Stimulated activated CD4-positive, alpha-beta T cell treated with anti-CD3 and anti-CD28 coated beads, Interleukin-1b, Interleukin-23, amount 100 ng/mL, for 1 hour (primary cell): ENCODE results near the gene THUMPD2.
"Not testable (repeated sequence)": the region's sequence is repeated elsewhere in the genome, so short reads cannot be mapped to it uniquely, and the experiment has no call there.

Source experiments
- DNase-seq, 2 donors: peaks; one replicate each; pipeline ENCODE4 v3.0.0-alpha.2; 2020; ENCODE audit warnings: low read depth in 2 of 2

Gene THUMPD2

GRCh38 chr2:39755466-39755865 is 23.6 kb downstream of the THUMPD2 start:
- DNase-seq: no peak

- DNase-seq: no peak
Observed at GRCh38 chr2:39743269-39743776, 35.7 kb downstream of the THUMPD2 start.

- DNase-seq: no peak
Observed at GRCh38 chr2:39741871-39742270, 37.2 kb downstream of the THUMPD2 start.

- no peak for DNase-seq
Observed at GRCh38 chr2:39739386-39739785, 39.7 kb downstream of the THUMPD2 start.

GRCh38 chr2:39738936-39739335 is 40.1 kb downstream of the THUMPD2 start:
- DNase-seq: no peak

- no peak for DNase-seq
Observed at GRCh38 chr2:39737661-39738060, 41.4 kb downstream of the THUMPD2 start.

- DNase-seq: no peak
Observed at GRCh38 chr2:39736640-39737039, 42.4 kb downstream of the THUMPD2 start.

- DNase-seq: no peak
Observed at GRCh38 chr2:39735648-39736047, 43.4 kb downstream of the THUMPD2 start.

GRCh38 chr2:39734445-39734844 is 44.6 kb downstream of the THUMPD2 start:
- no peak for DNase-seq

- DNase-seq: no peak
Observed at GRCh38 chr2:39733070-39733674, 45.9 kb downstream of the THUMPD2 start.

- no peak for DNase-seq
Observed at GRCh38 chr2:39732482-39732881, 46.6 kb downstream of the THUMPD2 start.

GRCh38 chr2:39731546-39731945 is 47.5 kb downstream of the THUMPD2 start:
- no peak for DNase-seq

- DNase-seq: no peak
Observed at GRCh38 chr2:39730685-39731302, 48.3 kb downstream of the THUMPD2 start.

GRCh38 chr2:39730276-39730675 is 48.8 kb downstream of the THUMPD2 start:
- no peak for DNase-seq

- DNase-seq: no peak
Observed at GRCh38 chr2:39728941-39729351, 50.1 kb downstream of the THUMPD2 start.

GRCh38 chr2:39728085-39728484 is 51.0 kb downstream of the THUMPD2 start:
- not testable (repeated sequence) for DNase-seq

GRCh38 chr2:39725401-39725800 is 53.7 kb downstream of the THUMPD2 start:
- no peak for DNase-seq

GRCh38 chr2:39724828-39725144 is 54.3 kb downstream of the THUMPD2 start:
- DNase-seq: no peak

GRCh38 chr2:39723946-39724827 is 54.9 kb downstream of the THUMPD2 start:
- DNase-seq: no peak

- no peak for DNase-seq
Observed at GRCh38 chr2:39723497-39723896, 55.6 kb downstream of the THUMPD2 start.

GRCh38 chr2:39720970-39721369 is 58.1 kb downstream of the THUMPD2 start:
- no peak for DNase-seq

- no peak for DNase-seq
Observed at GRCh38 chr2:39719317-39719716, 59.7 kb downstream of the THUMPD2 start.

GRCh38 chr2:39718483-39718882 is 60.6 kb downstream of the THUMPD2 start:
- no peak for DNase-seq
